HepG2 (cell line): Measurements from ENCODE around the gene WDR82. TPM values are rescaled to one million over a fixed set of nuclear protein-coding genes. Genes with fewer than 3 reads are reported as not detected.

ENCODE experiments used
- ATAC-seq: fragments of 200-7000 bp; cut with Tn5 transposase; 3 replicates; pipeline ENCODE4 v1.9.1; 2020; ENCODE audit warnings: mild to moderate bottlenecking, moderate library complexity
- BruUV-seq: library from RNA; stranded (reverse); fragments of 400-500 nt; replicated peaks from 2 replicates; lab custom pipeline; 2021; lab: Mats Ljungman, UMichigan
- CTCF ChIA-PET: fragments of 300-600 bp; formaldehyde crosslinking; extraction: SDS; loops from one replicate; lab custom pipeline; 2021; ENCODE audit warnings: low total read pairs, inconsistent platforms, low intra/inter-chr PET ratio; lab: Yijun Ruan, JAX
- POLR2A ChIA-PET: fragments of 350-600 bp; sonication (Branson Sonifier 250); formaldehyde crosslinking; loops from one replicate; lab custom pipeline; 2020; ENCODE audit warnings: antibody characterized with exemption, inconsistent platforms; lab: Yijun Ruan, JAX
- DNase-seq: peaks from one replicate; pipeline ENCODE4 v3.0.0-alpha.2; 2015; ENCODE audit warnings: low spot score
- FAIRE-seq: peaks from 3 replicates; lab custom pipeline; 2011; peaks lifted over from hg19 to GRCh38; lab: Jason Lieb, UNC
- H2AFZ ChIP-seq: one replicate; pipeline ENCODE4 v1.6.1; 2011; ENCODE audit warnings: low read length, inconsistent platforms
- H3K27ac ChIP-seq: fragments of 300-600 bp; 3 replicates; pipeline ENCODE4 v1.8.0; 2011; ENCODE audit warnings: mixed run types, mild to moderate bottlenecking, mixed read lengths, low read length, inconsistent platforms; ENCODE audit not compliant: insufficient read depth; ENCODE audit errors: extremely low read length
- H3K27me3 ChIP-seq, 2 experiments: fragments of 200-600 bp in 1 of 2; 2 replicates in 1 of 2; 3 replicates in 1 of 2; pipeline versions ENCODE4 v1.6.0 to v1.8.0; 2011; ENCODE audit warnings: low read length in 2 of 2, mild to moderate bottlenecking in 2 of 2, moderate library complexity in 2 of 2, inconsistent platforms in 1 of 2; ENCODE audit not compliant: insufficient read depth in 2 of 2, control insufficient read depth in 1 of 2
- H3K36me3 ChIP-seq, 2 experiments: fragments of 200-600 bp in 1 of 2; replicated peaks in 1 of 2; 2 replicates in 1 of 2; 3 replicates in 1 of 2; pipeline versions ENCODE4 v1.5.1 to v1.8.0; 2011; ENCODE audit warnings: low read length in 2 of 2, inconsistent platforms in 1 of 2; ENCODE audit not compliant: insufficient read depth in 2 of 2, control insufficient read depth in 1 of 2
- H3K4me1 ChIP-seq: 2 replicates; pipeline ENCODE4 v1.5.1; 2012; ENCODE audit warnings: low read length, inconsistent platforms; ENCODE audit not compliant: insufficient read depth
- H3K4me2 ChIP-seq: 2 replicates; pipeline ENCODE4 v1.6.0; 2011; ENCODE audit warnings: low read depth, low read length, inconsistent platforms
- H3K4me3 ChIP-seq, 3 experiments: fragments of 200-600 bp in 1 of 3; sonication (generic), shearing (Covaris generic) in 1 of 3; replicated peaks in 1 of 3; 2 replicates each; pipeline ENCODE4 v1.5.1; 2011 to 2016; ENCODE audit warnings: low read length in 3 of 3, inconsistent platforms in 2 of 3, low read depth in 2 of 3, mild to moderate bottlenecking in 2 of 3, control low read depth in 1 of 3, mixed read lengths in 1 of 3; ENCODE audit not compliant: insufficient read depth in 1 of 3
- H3K79me2 ChIP-seq: one replicate; pipeline ENCODE4 v1.6.1; 2011; ENCODE audit warnings: low read length, inconsistent platforms; ENCODE audit not compliant: insufficient read depth
- H3K9ac ChIP-seq: 2 replicates; pipeline ENCODE4 v1.6.0; 2011; ENCODE audit warnings: mild to moderate bottlenecking, low read depth, low read length, inconsistent platforms; ENCODE audit not compliant: insufficient read depth
- H3K9me3 ChIP-seq: 2 replicates; pipeline ENCODE4 v1.5.1; 2012; ENCODE audit warnings: mild to moderate bottlenecking, low read length
- H4K20me1 ChIP-seq: 2 replicates; pipeline ENCODE4 v1.6.0; 2011; ENCODE audit warnings: inconsistent platforms, mild to moderate bottlenecking, low read length, moderate library complexity; ENCODE audit not compliant: insufficient read depth
- ARHGAP35 ChIP-seq: sonication (generic); formaldehyde crosslinking; IDR thresholded peaks from 2 replicates; pipeline ENCODE4 v1.9.0; 2022; ENCODE audit warnings: mild to moderate bottlenecking, inconsistent platforms, moderate library complexity, missing genetic modification reagents, borderline replicate concordance
- BRD4 ChIP-seq: sonication (generic); formaldehyde crosslinking; IDR thresholded peaks from 2 replicates; pipeline ENCODE4 v1.4.0; 2020; ENCODE audit warnings: missing genetic modification reagents
- ESRRA ChIP-seq: sonication (generic); formaldehyde crosslinking; IDR thresholded peaks from 2 replicates; pipeline ENCODE4 v1.5.1; 2020; ENCODE audit warnings: mild to moderate bottlenecking, low read depth, missing genetic modification reagents
- FOXP4 ChIP-seq: sonication (generic); formaldehyde crosslinking; IDR thresholded peaks from 2 replicates; pipeline ENCODE4 v1.4.0; 2020; ENCODE audit warnings: missing genetic modification reagents
- HNRNPUL1 ChIP-seq: fragments of 200-400 bp; formaldehyde crosslinking; IDR thresholded peaks from 2 replicates; pipeline ENCODE4 v1.6.1; 2017; ENCODE audit warnings: low read depth, mild to moderate bottlenecking, low read length, moderate library complexity
- MIER3 ChIP-seq: IDR thresholded peaks from 2 replicates; pipeline ENCODE4 v1.6.1; 2016; ENCODE audit warnings: missing compliant biosample characterization, borderline replicate concordance
- MYC ChIP-seq: sonication (generic); formaldehyde crosslinking; IDR thresholded peaks from 2 replicates; pipeline ENCODE4 v1.9.0; 2021; ENCODE audit warnings: missing genetic modification reagents, borderline replicate concordance
- NPAS2 ChIP-seq: sonication (generic); formaldehyde crosslinking; IDR thresholded peaks from 2 replicates; pipeline ENCODE4 v1.8.0; 2022; ENCODE audit warnings: mild to moderate bottlenecking, missing genetic modification reagents, borderline replicate concordance
- PAX8 ChIP-seq: sonication (generic); formaldehyde crosslinking; IDR thresholded peaks from 2 replicates; pipeline ENCODE4 v1.8.0; 2022; ENCODE audit warnings: mild to moderate bottlenecking, missing genetic modification reagents, borderline replicate concordance
- PCBP1 ChIP-seq: fragments of 200-400 bp; formaldehyde crosslinking; IDR thresholded peaks from 2 replicates; pipeline ENCODE4 v1.6.1; 2017; ENCODE audit warnings: mild to moderate bottlenecking, low read depth, low read length, borderline replicate concordance
- SOX5 ChIP-seq: IDR thresholded peaks from 2 replicates; pipeline ENCODE4 v1.6.1; 2016; ENCODE audit warnings: borderline replicate concordance
- ZBTB38 ChIP-seq: sonication (generic); formaldehyde crosslinking; IDR thresholded peaks from 2 replicates; pipeline ENCODE4 v1.5.1; 2020; ENCODE audit warnings: mild to moderate bottlenecking, missing genetic modification reagents
- ZC3H13 ChIP-seq: sonication (generic); formaldehyde crosslinking; IDR thresholded peaks from 2 replicates; pipeline ENCODE4 v1.8.1; 2023; ENCODE audit warnings: mild to moderate bottlenecking, missing genetic modification reagents, moderate library complexity
- ZNF503 ChIP-seq: sonication (generic); formaldehyde crosslinking; IDR thresholded peaks from 2 replicates; pipeline ENCODE4 v1.4.0; 2020; ENCODE audit warnings: missing genetic modification reagents
- WGBS: methylation state at CpG from one replicate; pipeline ENCODE4 v1.1.6; 2017; ENCODE audit warnings: low lambda C conversion rate; 5-methylcytosine and 5-hydroxymethylcytosine counted together
- in situ Hi-C: cut with HindIII; loops from 2 replicates; pipeline ENCODE4 v1.10.0; 2017; ENCODE audit warnings: low pct_unique_long_range_greater_than_20kb; ENCODE audit not compliant: extremely low pct_ligation_motif_present
- intact Hi-C: fragments of 100-400 bp; cut with micrococcal nuclease; formaldehyde crosslinking; loops from one replicate; pipeline ENCODE4 v1.10.0; 2022; ENCODE audit not compliant: unreplicated experiment
- polyA plus RNA-seq, 8 experiments: library from polyadenylated mRNA; depleted of rRNA in 3 of 8; stranded (reverse) in 7 of 8; unstranded in 1 of 8; fragments of >200 nt; fragmentation: Illumina TruSeq in 4 of 8; extraction: Trizol in 4 of 8; gene quantifications; 2 replicates each; pipeline versions ENCODE4 v1.2.1 to v1.2.3, GENCODE V29; 2011 to 2016; ENCODE audit warnings: low read depth in 4 of 8, missing spikeins in 1 of 8, mixed read lengths in 1 of 8; ENCODE audit not compliant: insufficient read depth in 1 of 8
- total RNA-seq, 5 experiments: library from RNA; depleted of rRNA; stranded (reverse); fragments of >200 nt; fragmentation: Illumina TruSeq; extraction: Trizol; gene quantifications; 2 replicates each; pipeline ENCODE4 v1.2.3, GENCODE V29; 2016; ENCODE audit warnings: low read depth in 1 of 5
- TF ChIP-seq, protein P1 (sequence below): sonication (generic); formaldehyde crosslinking; conservative IDR thresholded peaks from 2 replicates; pipeline ENCODE4 v1.4.0; 2020; ENCODE audit warnings: missing genetic modification reagents

The WDR82 gene
- total and polyA plus RNA-seq, 2 of the 13 experiments (the other 11 are each of a cell fraction or from before 2014, with no cell fraction given): 39.1 to 59.5 TPM

DNA sequence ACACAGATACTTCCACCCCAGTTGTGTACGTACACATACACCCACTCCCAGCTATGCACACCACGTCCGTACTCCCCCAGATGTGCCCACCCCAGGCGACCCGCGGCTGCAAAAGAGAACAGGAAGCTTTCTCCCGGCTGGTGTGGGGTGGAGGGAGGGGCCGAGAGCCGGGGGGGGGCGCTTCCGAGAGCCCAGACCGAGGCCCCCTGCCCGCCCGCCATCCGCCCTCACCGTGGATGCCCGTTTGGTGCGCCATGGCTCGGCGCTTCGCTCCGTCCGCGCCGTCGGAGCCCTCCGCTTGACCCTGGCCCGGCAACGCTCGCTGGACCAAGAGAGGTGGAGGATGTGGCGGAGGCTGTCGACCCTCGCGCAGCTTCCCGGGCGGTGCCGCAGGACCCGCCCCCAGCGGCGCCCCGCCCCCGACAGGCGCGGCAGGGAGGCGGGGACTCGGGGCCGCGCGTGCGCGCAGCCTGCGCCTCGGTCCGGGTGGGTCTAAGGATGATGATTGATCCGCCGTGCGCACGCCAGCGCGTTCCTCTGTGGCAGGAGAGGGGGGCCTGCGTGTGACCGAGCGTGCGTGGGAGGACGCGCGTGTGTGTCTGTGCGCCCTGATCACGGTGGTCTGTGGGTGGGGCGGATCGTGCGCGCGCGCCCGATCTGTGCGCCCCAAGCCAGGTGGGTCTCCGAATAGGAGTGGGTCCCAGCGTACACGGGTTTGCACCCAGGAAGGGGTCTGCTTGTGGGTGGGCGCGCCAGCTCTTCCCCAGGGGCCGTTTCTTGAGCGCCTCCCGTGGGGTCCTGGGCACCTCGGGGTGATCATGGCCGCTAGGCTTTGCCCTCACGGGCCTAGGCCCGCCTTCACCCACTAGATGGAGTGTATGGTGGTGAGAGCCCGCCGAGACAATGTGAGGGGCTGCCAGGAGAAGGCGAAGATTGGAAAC, 39.4 kb downstream of the WDR82 start, which contains the start of gene TWF2 (continued):
- TF ChIP-seq, protein P1, sequence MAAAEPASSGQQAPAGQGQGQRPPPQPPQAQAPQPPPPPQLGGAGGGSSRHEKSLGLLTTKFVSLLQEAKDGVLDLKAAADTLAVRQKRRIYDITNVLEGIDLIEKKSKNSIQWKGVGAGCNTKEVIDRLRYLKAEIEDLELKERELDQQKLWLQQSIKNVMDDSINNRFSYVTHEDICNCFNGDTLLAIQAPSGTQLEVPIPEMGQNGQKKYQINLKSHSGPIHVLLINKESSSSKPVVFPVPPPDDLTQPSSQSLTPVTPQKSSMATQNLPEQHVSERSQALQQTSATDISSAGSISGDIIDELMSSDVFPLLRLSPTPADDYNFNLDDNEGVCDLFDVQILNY (CRISPR knock-in tag): 0 out of 2 replicates have a peak, but pooled peaks have one; percentile 1
- TF ChIP-seq ARHGAP35 (CRISPR knock-in tag) (no peak; the same call in 1 of the 2 replicates), PCBP1 (no peak)

DNA sequence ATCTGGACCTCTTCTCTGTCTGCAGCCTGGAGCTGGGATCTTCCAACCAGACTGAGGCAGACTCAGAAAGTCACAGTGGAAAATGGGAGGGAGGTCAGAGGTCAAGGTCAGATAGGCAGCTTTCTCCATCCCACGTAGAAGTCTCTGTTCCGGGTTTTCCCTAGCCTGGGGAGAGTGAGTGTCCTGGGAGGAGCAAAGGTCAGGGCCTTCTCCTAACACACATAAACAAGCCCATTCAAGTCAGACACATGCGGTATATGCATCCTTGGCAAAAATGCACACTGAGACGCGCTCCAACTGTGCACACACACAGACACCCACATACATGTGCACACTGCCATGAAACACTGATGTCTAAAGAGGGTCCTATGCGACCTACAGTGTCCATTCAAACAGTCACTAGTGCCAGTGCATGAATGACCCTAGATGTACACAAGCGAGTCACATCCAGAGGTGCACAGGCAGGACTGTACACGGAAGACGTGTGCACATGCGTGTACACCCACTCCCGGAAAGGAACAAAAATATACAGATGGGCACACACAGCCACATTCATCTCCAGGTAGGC, 40.2 kb downstream of the WDR82 start:
- no peak overlapping the region for H2AFZ ChIP-seq
- WGBS: 0% methylated on average over 5 of the region's 11 CpGs
- TF ChIP-seq ZNF503 (CRISPR knock-in tag) (0 out of 2 replicates have a peak, but pooled peaks have one; percentile 12), MIER3 (peak; percentile 70; the same call in 1 of the 2 replicates), PAX8 (CRISPR knock-in tag) (no peak), NPAS2 (CRISPR knock-in tag) (no peak), BRD4 (CRISPR knock-in tag) (0 out of 2 replicates have a peak, but pooled peaks have one; percentile 14), MYC (CRISPR knock-in tag) (peak; percentile 22; the same call in 1 of the 2 replicates), ZC3H13 (CRISPR knock-in tag) (peak; percentile 87), ZBTB38 (CRISPR knock-in tag) (no peak), SOX5 (CRISPR knock-in tag) (peak; percentile 45; the same call in 1 of the 2 replicates), FOXP4 (CRISPR knock-in tag) (peak; percentile 77), ESRRA (CRISPR knock-in tag) (peak; percentile 99), HNRNPUL1 (no peak)

More for the DNA sequence above, 40.2 kb downstream of the WDR82 start:
- TSS peak; percentile 85 for BruUV-seq
- H3K4me1 ChIP-seq: peaks cover 47% of the 10 kb centered on the region
- peak overlapping the region; percentile 68 for H3K27ac ChIP-seq
- peaks cover 29% of the 10 kb centered on the region for H3K79me2 ChIP-seq
- in situ Hi-C loops: no loop called here
- ChIA-PET POLR2A (interaction anchor here (0.7 to 5.9 kb wide), 28 partner anchors 8 to 298 kb away, joined by 3 to 126 read pairs (median 4); partner anchors contain the start of genes ABHD14B, ACY1, GLYCTK and POC1A), CTCF (no interaction called here)
- peaks cover 13% of the 10 kb centered on the region; the same call in 1 of the 2 replicates for H4K20me1 ChIP-seq
- peak overlapping the region; percentile 89 for H3K9ac ChIP-seq
- peak; percentile 65 for ATAC-seq
- H3K36me3 ChIP-seq: peaks cover 1 to 12% of the 10 kb centered on the region in 2 experiments; a peak in 4 of 5 replicates
- intact Hi-C loops: loop anchor here (5.0 kb wide), 1 partner anchor 49 kb away; the partner anchor contains the start of gene GLYCTK
- FAIRE-seq: peak; percentile 88
- no peaks in the 10 kb centered on the region for H3K9me3 ChIP-seq
- no peaks in the 10 kb centered on the region; a peak in 1 of 5 replicates for H3K27me3 ChIP-seq
- peak overlapping the region; percentile 79 to 100 (median 98) for H3K4me3 ChIP-seq
- H3K4me2 ChIP-seq: peak overlapping the region; percentile 80
- peak; percentile 89 for DNase-seq
